Stimulated activated CD8-positive, alpha-beta memory T cell treated with anti-CD3 and anti-CD28 coated beads, Interleukin-7, amount 100 ng/mL, for 4 hours (primary cell): Measurements from ENCODE around the gene CFAP107.
"Not testable (repeated sequence)": the region's sequence is repeated elsewhere in the genome, so short reads cannot be mapped to it uniquely, and the experiment has no call there.

Experiments used
- DNase-seq, 2 donors: peaks; one replicate each; pipeline ENCODE4 v3.0.0-alpha.2; 2020; ENCODE audit warnings: low read depth in 2 of 2

Gene CFAP107

DNA sequence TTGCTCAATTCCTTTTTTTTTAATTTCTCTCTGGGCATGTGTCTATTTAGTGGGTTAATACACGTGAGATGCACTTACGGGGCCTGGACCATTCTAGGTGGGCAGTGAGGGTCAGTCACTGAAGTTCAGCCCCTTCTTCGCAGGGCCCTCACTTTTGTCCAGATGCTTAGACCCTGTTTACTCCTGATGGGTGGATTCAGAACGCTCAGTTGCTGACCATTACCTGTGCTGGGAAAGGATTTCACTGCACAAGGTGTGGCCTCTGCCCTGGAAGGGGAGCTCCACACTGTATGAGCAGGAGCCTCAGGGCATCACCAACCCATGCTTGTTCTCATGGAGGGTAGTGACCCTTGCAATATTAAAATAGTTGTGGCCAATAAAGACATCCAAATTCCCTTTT, 32.1 kb downstream of the CFAP107 start:
- DNase-seq = no peak

DNA sequence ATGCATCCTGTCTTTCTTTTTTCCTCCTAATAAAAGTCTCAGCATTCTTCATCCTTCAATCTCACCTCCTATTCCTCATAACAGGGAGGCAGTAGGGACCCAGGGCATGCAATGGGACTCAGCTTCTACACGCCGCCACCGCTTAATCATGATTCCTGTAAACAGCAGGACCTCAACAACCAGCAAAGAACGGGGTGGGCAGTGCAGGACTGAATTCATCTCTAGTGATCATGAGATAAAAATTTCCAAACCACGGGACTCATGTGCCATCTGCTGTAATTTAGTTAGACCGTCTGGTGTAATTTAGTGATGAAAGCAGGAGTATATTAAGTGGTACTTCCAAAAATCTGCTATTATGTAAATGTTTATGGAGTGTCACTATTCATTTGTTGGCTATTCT, 32.9 kb downstream of the CFAP107 start:
- DNase-seq = no peak

DNA sequence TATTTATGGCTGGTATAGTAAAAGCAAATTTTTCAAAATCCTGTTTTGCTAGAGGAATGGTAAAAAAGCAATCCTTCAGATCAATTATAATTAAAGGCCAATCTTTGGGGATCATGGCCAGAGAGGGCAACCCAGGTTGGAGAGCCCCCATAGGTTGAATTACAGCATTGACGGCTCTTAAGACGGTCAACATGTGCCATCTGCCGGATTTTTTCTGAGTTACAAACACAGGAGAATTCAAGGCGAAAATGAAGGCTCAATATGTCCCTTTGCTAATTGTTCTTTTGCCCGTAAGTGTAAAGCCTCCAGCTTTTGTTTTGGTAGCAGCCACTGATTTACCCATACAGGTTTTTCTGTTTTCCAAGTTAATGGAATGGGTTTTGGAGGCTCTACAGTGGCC, 35.5 kb downstream of the CFAP107 start:
- DNase-seq = not testable (repeated sequence)

DNA sequence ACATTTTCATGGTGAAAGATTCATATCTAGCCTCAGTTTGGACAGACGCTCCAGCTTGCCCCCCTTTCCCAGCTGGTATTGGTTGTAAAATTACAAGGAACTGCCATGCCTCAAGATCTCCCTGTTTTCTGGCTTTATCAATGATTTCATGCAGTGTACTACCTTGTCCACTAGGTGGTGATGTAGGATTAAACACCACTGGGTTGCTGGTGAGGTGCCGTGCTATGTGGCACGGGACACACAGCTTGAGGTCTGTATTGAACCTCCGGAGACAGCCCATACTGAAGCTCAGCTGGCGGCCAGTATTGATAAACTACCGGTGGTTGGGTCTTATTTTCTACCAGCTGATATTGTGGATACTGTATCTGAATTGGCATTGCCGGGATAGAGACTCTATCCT, 37.8 kb downstream of the CFAP107 start:
- DNase-seq = not testable (repeated sequence)

DNA sequence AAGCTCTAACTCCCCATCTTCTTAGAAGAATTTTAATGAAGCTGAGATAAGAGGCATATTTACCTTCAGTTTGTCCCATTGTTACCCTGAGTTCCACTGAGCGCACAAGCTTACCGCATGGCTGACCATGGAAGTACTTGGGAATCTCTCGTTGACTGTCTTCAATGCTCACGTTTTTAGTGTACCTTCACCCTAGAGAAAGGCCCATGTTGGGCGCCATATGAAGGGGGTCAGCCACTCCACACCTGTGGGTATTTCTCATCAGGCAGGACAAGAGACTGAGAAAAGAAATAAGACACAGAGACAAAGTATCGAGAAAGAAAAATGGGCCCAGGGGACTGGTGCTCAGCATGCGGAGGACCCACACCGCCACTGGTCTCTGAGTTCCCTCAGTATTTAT, 38.7 kb downstream of the CFAP107 start:
- not testable (repeated sequence) for DNase-seq

DNA sequence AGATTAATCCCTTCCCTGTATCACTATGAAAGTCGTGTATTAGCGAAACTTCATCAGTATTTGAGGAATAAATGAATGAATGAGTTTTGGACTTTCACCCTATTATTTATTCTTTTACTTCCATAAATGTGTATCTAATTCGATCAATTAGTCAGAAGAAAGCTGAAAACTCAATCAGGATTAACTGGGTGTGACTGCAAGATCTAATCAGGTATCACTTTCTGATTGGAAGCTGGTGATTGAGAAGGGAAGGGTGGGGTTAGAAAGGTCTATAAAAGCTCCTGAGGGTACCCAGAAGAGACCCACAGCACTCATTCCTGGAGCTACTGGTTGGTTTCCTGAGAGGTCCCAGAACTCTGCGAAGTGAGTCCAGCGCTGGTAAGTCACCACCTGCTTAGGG, 45.1 kb downstream of the CFAP107 start, which contains the start of gene PRAMEF1:
Gene PRAMEF1, plus strand, starts transcription at position 301 of the 400 bp plus-strand sequence. CDS start 1,831 bp downstream, outside the sequence.
- not testable (repeated sequence) for DNase-seq

DNA sequence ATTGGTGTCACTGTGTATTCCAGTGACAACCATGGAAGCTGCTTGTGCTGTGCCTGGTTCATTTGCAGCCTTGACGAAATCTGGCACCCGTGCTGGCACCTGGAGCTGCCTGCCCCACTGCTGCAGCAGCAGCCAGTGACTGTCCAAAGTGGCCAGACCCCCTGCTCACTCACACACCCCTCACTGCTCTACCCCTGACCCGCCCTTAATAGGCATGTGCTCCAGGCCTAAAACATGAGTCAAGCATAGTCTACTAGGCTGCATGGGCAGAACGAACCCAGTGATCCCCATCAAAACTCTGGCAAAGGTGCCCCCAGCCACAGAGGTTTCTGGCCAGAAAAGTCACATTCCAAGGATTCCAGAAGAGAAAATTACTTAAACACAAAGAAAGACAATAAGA, 52.9 kb downstream of the CFAP107 start:
- no peak for DNase-seq

DNA sequence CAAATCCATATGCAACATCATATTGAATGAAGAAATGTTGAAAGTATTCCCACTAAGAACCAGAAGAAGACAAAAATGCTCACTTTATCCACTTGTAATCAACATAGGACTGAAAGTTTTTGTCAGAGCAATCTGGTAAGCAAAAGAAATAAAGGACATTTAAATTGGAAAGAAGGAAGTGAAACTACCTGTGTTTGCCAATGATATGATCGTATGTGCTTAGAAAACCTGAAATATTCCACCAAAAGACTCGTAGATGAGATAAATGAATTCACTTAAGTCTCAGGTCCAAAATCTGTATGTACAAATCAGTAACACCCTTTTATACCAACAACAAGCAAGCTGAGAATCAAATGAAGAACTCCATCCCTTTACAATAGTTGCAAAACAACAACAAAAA, 53.7 kb downstream of the CFAP107 start:
- DNase-seq = no peak

DNA sequence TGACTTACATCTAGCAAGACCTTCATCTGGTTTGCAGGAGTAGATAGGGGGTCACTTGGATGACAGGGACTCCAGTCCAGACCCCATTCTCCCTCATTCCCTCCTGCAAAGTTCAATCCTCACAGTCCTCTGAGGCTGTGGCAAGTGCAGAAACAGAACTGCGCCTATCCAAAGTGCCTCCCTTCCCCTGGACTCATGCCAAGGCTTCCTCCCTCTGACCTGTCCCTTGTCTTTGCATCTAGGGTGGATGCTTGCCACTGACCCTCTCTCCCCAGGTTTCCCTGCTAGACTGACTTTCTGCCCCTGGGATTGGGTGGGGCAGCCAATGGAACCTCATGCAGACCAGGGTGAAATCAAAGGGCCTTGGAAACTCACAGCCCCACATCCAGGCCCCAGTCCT, 63.9 kb downstream of the CFAP107 start:
- DNase-seq = no peak

DNA sequence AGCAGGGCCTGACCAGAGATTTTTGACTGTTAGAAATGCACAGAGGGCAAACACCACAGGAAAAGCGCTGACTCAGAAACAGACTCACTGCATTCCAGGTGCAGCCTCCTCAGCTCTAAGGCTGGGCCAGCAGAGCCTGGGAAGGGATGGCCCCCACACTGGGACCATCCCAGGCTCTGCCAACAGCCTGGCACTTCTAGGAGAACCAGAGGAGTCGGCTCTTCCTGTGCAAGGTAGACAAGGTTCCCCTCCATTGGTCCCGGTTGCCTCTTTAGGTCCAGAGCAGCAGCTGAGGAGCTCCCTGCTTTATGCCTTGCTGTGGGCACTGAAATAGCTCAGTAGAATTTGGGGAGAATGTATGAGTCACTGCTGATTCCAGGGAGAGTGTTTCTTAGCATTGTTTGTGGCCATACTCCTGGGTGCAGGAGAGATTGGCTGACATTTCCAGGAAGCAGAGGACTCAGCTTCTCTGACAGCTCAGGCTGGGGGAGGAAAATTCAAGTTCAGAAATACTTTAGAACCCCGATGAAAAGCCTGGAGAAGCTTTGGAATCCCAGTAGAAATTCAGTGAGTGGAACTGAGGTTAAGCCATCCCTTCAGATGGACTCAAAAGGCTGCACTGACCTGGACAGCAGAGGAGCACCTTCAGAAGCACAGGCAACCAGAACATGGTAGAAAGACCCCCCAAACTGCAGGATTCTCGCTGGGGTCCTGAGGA, 64.8 kb downstream of the CFAP107 start:
- no peak for DNase-seq

DNA sequence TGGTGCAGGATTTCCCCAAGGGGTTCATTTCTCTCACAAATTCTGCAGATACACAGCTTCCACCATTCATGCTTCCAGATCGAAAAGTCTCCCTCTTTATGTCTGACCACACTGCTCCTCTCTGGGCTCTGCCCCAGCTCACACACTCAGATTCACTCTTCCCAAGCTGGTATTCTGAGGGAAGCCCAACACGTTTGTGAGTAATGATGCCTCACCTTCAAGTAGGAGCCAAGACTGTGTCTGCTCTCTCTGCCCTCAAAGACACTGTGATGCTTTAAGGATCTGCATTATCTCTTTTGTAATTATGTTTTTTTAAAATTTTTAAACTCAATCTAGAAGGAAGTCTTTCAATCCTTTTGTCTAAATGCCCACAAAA, 65.4 kb downstream of the CFAP107 start:
- DNase-seq = no peak
